GM18951 (cell line): ENCODE data around the gene HNRNPH2.
A peak's percentile ranks its signal among the peaks of the same experiment; 100 is the strongest.

Experiments used
- POLR2A ChIP-seq: IDR thresholded peaks from 4 replicates; pipeline ENCODE4 v1.6.1; 2011; ENCODE audit warnings: mild to moderate bottlenecking; ENCODE audit not compliant: insufficient read length, insufficient read depth; ENCODE audit errors: extremely low read depth
- in situ Hi-C: fragments of 300-500 bp; cut with MboI; formaldehyde crosslinking; loops from one replicate; pipeline ENCODE4 v1.12.0; 2022; ENCODE audit warnings: low sequenced_read_pairs, mixed read lengths, inconsistent platforms; ENCODE audit not compliant: unreplicated experiment

The HNRNPH2 gene

GRCh38 chrX:101407748-101408531, at the start of gene HNRNPH2, which contains the start of gene GLA:
Gene HNRNPH2, plus strand, starts transcription at chrX:101408222. Its CDS starts 3,767 bp downstream, at chrX:101411989.
Gene GLA, minus strand, starts transcription at chrX:101407925. Its CDS starts 22 bp downstream, at chrX:101407903.
- TF ChIP-seq POLR2A: peak; percentile 60
- in situ Hi-C loops: loop anchor here (25.0 kb wide), 1 partner anchor 179 kb away; no protein-coding TSS in a partner anchor

- in situ Hi-C loops: no loop called here
- TF ChIP-seq POLR2A: no peak
Observed at GRCh38 chrX:101359966-101360365, 48.1 kb upstream of the HNRNPH2 start.

GRCh38 chrX:101360390-101360789, 47.6 kb upstream of the HNRNPH2 start:
- in situ Hi-C loops: no loop called here
- no peak for TF ChIP-seq POLR2A

GRCh38 chrX:101362116-101362515, 45.9 kb upstream of the HNRNPH2 start:
- TF ChIP-seq POLR2A: no peak
- in situ Hi-C loops: no loop called here

- no peak for TF ChIP-seq POLR2A
- in situ Hi-C loops: no loop called here
Observed at GRCh38 chrX:101362757-101363156, 45.3 kb upstream of the HNRNPH2 start.

- in situ Hi-C loops: no loop called here
- no peak for TF ChIP-seq POLR2A
Observed at GRCh38 chrX:101365301-101365795, 42.7 kb upstream of the HNRNPH2 start.

- no peak for TF ChIP-seq POLR2A
- in situ Hi-C loops: no loop called here
Observed at GRCh38 chrX:101368800-101369199, 39.2 kb upstream of the HNRNPH2 start.

GRCh38 chrX:101369687-101370086, 38.3 kb upstream of the HNRNPH2 start:
- in situ Hi-C loops: no loop called here
- TF ChIP-seq POLR2A: no peak

- no peak for TF ChIP-seq POLR2A
- in situ Hi-C loops: no loop called here
Observed at GRCh38 chrX:101370888-101371504, 37.0 kb upstream of the HNRNPH2 start.

GRCh38 chrX:101377547-101377946, 30.5 kb upstream of the HNRNPH2 start:
- in situ Hi-C loops: no loop called here
- TF ChIP-seq POLR2A: no peak

- peak; percentile 31 for TF ChIP-seq POLR2A
- in situ Hi-C loops: no loop called here
Observed at GRCh38 chrX:101383679-101384205, 24.3 kb upstream of the HNRNPH2 start.

GRCh38 chrX:101385026-101385684, 22.9 kb upstream of the HNRNPH2 start:
- in situ Hi-C loops: no loop called here
- TF ChIP-seq POLR2A: no peak
